Stimulated activated CD4-positive, alpha-beta T cell treated with anti-CD3 and anti-CD28 coated beads, Interleukin-12 subunit alpha, Interleukin-12 subunit beta, amount 100 ng/mL, for 48 hours (primary cell): Measurements from ENCODE around the gene GALK1.

Experiments
- DNase-seq, 3 donors: peaks; one replicate each; pipeline ENCODE4 v3.0.0-alpha.2; 2020; ENCODE audit warnings: low read depth in 2 of 3, low spot score in 1 of 3

GALK1 gene

GRCh38 chr17:75729351-75729750 lies 35.6 kb downstream of the GALK1 start:
- no peak for DNase-seq

- DNase-seq, result no peak
Measured at GRCh38 chr17:75727391-75727790, 37.6 kb downstream of the GALK1 start.

- no peak for DNase-seq
Measured at GRCh38 chr17:75725504-75725903, 39.5 kb downstream of the GALK1 start.

- no peak for DNase-seq
Measured at GRCh38 chr17:75724016-75725003, 40.7 kb downstream of the GALK1 start.

- DNase-seq, result no peak
Measured at GRCh38 chr17:75723171-75723930, 41.6 kb downstream of the GALK1 start.

- DNase-seq, result no peak
Measured at GRCh38 chr17:75722542-75723095, 42.4 kb downstream of the GALK1 start.

GRCh38 chr17:75722076-75722475 lies 42.9 kb downstream of the GALK1 start:
- DNase-seq, result no peak

- no peak for DNase-seq
Measured at GRCh38 chr17:75721463-75722011, 43.5 kb downstream of the GALK1 start.

GRCh38 chr17:75720656-75721462 lies 44.1 kb downstream of the GALK1 start, which contains the start of gene ITGB4:
Gene ITGB4 (plus strand): TSS chr17:75721459. CDS start chr17:75724704, 3,245 bp downstream.
- peak in 1 of 3 donors; percentile 24 for DNase-seq

GRCh38 chr17:75719732-75720131 lies 45.3 kb downstream of the GALK1 start:
- DNase-seq, result no peak

GRCh38 chr17:75712446-75712845 lies 52.5 kb downstream of the GALK1 start:
- DNase-seq, result no peak
